ENCODE data around the gene CADM2.

DNA sequence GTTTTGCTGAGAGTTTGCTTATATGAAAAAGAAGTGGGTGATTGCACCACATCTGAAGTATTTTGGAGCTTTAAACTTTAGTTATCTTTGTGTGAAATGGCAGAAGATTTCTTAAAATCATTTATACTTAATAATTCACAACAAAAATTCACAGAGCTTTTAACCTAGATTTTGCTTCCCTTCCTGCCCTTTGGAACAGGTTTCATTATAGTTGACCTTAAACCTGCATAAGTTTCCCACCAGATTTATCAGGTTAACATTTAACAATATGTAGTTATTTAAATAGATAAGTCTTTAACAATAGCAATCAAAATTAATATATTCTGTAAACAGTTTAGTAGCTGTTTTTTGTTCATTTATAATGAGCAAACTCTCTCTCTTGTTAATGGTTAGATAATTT is 30.3 kb downstream of the CADM2 start:
- no peak for TF ChIP-seq EZH2 (IDR thresholded peaks at IDR 0.05; ENCODE audit: borderline replicate concordance, low read depth, low read length, severe bottlenecking)
- TF ChIP-seq, protein P1, sequence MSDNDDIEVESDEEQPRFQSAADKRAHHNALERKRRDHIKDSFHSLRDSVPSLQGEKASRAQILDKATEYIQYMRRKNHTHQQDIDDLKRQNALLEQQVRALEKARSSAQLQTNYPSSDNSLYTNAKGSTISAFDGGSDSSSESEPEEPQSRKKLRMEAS (IDR thresholded peaks at IDR 0.05; ENCODE audit: insufficient read depth, insufficient read length): no peak
- TF ChIP-seq, protein P2, sequence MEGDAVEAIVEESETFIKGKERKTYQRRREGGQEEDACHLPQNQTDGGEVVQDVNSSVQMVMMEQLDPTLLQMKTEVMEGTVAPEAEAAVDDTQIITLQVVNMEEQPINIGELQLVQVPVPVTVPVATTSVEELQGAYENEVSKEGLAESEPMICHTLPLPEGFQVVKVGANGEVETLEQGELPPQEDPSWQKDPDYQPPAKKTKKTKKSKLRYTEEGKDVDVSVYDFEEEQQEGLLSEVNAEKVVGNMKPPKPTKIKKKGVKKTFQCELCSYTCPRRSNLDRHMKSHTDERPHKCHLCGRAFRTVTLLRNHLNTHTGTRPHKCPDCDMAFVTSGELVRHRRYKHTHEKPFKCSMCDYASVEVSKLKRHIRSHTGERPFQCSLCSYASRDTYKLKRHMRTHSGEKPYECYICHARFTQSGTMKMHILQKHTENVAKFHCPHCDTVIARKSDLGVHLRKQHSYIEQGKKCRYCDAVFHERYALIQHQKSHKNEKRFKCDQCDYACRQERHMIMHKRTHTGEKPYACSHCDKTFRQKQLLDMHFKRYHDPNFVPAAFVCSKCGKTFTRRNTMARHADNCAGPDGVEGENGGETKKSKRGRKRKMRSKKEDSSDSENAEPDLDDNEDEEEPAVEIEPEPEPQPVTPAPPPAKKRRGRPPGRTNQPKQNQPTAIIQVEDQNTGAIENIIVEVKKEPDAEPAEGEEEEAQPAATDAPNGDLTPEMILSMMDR (IDR thresholded peaks at IDR 0.05; ENCODE audit: extremely low read depth in 1 of 2, insufficient read depth in 1 of 2, low read depth in 1 of 2, low read length in 2 of 2): no peak
- no peak for TF ChIP-seq MYC (IDR thresholded peaks at IDR 0.05; ENCODE audit: low read depth, low read length)
- TF ChIP-seq POLR2A (IDR thresholded peaks at IDR 0.05; ENCODE audit: low read depth, low read length): no peak
